Transverse colon (tissue), 4 donors: ENCODE measurements around the gene CLK3.

Source experiments
- CTCF ChIP-seq, 5 experiments: fragments of 200-600 bp in 3 of 5; fragments of 450-650 bp in 2 of 5; sonication (generic) in 3 of 5; IDR thresholded peaks; 1 replicate in 2 of 5; 2 replicates in 3 of 5; pipeline ENCODE4 v1.5.1; 2016 to 2017; ENCODE audit warnings: antibody characterized with exemption in 5 of 5, inconsistent platforms in 3 of 5, mild to moderate bottlenecking in 2 of 5, moderate library complexity in 1 of 5
- POLR2A ChIP-seq: fragments of 450-650 bp; IDR thresholded peaks from one replicate; pipeline ENCODE4 v1.6.1; 2016; ENCODE audit warnings: antibody characterized with exemption, mild to moderate bottlenecking, moderate library complexity
- POLR2AphosphoS5 ChIP-seq, 3 donors: sonication (generic); formaldehyde crosslinking; IDR thresholded peaks; one replicate each; pipeline ENCODE4 v1.6.1; 2016; ENCODE audit warnings: antibody characterized with exemption in 3 of 3

- no peak for TF ChIP-seq POLR2AphosphoS5 (IDR thresholded peaks at IDR 0.05)
- no peak for TF ChIP-seq CTCF (IDR thresholded peaks at IDR 0.05)
- TF ChIP-seq POLR2A: no peak
These were observed 25.5 kb downstream of the CLK3 start for GRCh38 chr15:74641151-74641550.
